Thoracic aorta (tissue), 2 donors: ENCODE measurements around the gene POLR3C. TPM values are rescaled to one million over a fixed set of nuclear protein-coding genes. Genes with fewer than 3 reads are reported as not detected.

Experiments used
- ATAC-seq: fragments of 150-250 bp; one replicate; pipeline ENCODE4 v1.8.0; 2017; ENCODE audit warnings: low read depth; ENCODE audit not compliant: insufficient number of reproducible peaks, low FRiP score
- DNase-seq: peaks from one replicate; pipeline ENCODE4 v3.0.0-alpha.2; 2020; ENCODE audit warnings: low spot score
- H3K27ac ChIP-seq, 2 donors: fragments of 200-600 bp; sonication (generic); 1 replicate in 1 of 2; 2 replicates in 1 of 2; pipeline ENCODE4 v1.5.1; 2016; ENCODE audit warnings: mild to moderate bottlenecking in 2 of 2, moderate library complexity in 2 of 2
- H3K27me3 ChIP-seq: fragments of 200-600 bp; sonication (generic); replicated peaks from 2 replicates; pipeline ENCODE4 v1.6.0; 2016; ENCODE audit warnings: mild to moderate bottlenecking; ENCODE audit not compliant: insufficient read depth
- H3K36me3 ChIP-seq: fragments of 200-600 bp; sonication (generic); one replicate; pipeline ENCODE4 v1.5.1; 2016
- H3K4me1 ChIP-seq, 2 donors: fragments of 200-600 bp; sonication (generic); 1 replicate in 1 of 2; 2 replicates in 1 of 2; pipeline versions ENCODE4 v1.5.1 to v1.6.0; 2016; ENCODE audit warnings: low read depth in 2 of 2, mild to moderate bottlenecking in 1 of 2; ENCODE audit not compliant: control insufficient read depth in 1 of 2
- H3K4me3 ChIP-seq: fragments of 200-600 bp; sonication (generic); 2 replicates; pipeline ENCODE4 v1.5.1; 2016; ENCODE audit warnings: mild to moderate bottlenecking
- H3K9me3 ChIP-seq: fragments of 200-600 bp; sonication (generic); 2 replicates; pipeline ENCODE4 v1.5.1; 2016
- total RNA-seq, 2 donors: library from RNA; depleted of rRNA; stranded (reverse); fragments of >200 nt; gene quantifications; one replicate each; pipeline versions ENCODE4 v1.1.0 to v1.2.3, GENCODE V29; 2016
- TF ChIP-seq, protein P1 (sequence below): fragments of 200-600 bp; sonication (generic); IDR thresholded peaks from one replicate; pipeline ENCODE4 v1.5.1; 2019; ENCODE audit warnings: antibody characterized with exemption

Gene POLR3C
- total RNA-seq, 2 donors from 2014 or later = 23.4 to 42.9 TPM

DNA sequence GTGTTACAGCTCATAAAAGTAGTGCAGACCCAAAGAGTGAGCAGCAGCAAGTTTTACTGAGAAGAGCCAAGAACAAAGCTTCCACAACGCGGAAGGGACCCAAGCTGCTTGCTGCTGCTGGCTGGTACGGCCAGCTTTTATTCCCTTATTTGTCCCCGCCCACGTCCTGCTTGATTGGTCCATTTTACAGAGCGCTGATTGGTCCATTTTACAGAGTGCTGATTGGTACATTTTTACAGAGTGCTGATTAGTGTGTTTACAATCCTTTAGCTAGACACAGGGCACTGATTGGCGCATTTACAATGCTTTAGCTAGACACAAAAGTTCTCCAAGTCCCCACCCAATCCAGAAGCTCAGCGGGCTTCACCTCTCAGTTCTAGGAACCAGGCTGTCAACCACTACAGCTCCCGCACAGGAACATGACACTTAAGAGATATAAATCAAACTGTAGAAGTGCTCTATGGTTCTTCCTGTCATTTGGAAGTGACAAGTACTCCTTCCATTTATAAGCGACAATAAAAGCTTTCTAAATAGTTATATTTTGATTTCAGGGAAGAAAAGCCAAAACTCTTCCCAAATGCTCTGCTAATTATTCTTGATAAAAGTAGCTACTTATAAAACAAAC lies 28.6 kb upstream of the POLR3C start:
- no peak for ATAC-seq
- TF ChIP-seq, protein P1, sequence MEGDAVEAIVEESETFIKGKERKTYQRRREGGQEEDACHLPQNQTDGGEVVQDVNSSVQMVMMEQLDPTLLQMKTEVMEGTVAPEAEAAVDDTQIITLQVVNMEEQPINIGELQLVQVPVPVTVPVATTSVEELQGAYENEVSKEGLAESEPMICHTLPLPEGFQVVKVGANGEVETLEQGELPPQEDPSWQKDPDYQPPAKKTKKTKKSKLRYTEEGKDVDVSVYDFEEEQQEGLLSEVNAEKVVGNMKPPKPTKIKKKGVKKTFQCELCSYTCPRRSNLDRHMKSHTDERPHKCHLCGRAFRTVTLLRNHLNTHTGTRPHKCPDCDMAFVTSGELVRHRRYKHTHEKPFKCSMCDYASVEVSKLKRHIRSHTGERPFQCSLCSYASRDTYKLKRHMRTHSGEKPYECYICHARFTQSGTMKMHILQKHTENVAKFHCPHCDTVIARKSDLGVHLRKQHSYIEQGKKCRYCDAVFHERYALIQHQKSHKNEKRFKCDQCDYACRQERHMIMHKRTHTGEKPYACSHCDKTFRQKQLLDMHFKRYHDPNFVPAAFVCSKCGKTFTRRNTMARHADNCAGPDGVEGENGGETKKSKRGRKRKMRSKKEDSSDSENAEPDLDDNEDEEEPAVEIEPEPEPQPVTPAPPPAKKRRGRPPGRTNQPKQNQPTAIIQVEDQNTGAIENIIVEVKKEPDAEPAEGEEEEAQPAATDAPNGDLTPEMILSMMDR = no peak
- H3K27ac ChIP-seq = no peak overlapping the region

DNA sequence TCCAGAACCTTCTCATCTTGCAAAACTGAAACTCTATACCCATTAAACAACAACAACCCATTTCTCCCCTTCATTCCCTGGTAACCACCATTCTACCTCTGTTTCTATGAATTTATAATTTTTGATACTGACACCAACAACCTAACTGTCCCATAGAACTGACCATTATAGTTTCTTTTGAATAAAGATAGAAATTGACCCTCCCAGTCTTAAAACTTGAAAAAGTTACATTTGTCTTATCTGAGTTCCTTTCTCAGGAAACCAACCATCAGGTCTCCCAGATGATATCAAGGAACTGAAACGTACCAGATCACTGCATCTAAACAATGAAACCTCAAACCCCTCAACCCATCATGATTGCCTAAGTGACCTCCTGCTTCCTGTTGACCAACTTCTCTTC lies 27.2 kb upstream of the POLR3C start:
- peaks cover 6% of the 10 kb centered on the region for H3K36me3 ChIP-seq
- TF ChIP-seq, protein P1 = no peak
- ATAC-seq (no peak), DNase-seq (no peak)
- H3K4me1 ChIP-seq = no peaks in the 10 kb centered on the region
- H3K4me3 ChIP-seq = no peak overlapping the region
- H3K27ac ChIP-seq = no peak overlapping the region
- no peaks in the 10 kb centered on the region for H3K27me3 ChIP-seq
- H3K9me3 ChIP-seq = peaks cover 3% of the 10 kb centered on the region

More for the DNA sequence above, 28.6 kb upstream of the POLR3C start:
- peaks cover 3% of the 10 kb centered on the region for H3K9me3 ChIP-seq
- no peak overlapping the region for H3K4me3 ChIP-seq
- no peaks in the 10 kb centered on the region for H3K27me3 ChIP-seq
- H3K36me3 ChIP-seq = peaks cover 6% of the 10 kb centered on the region
- no peak for DNase-seq
- H3K4me1 ChIP-seq = no peaks in the 10 kb centered on the region

GRCh38 chr1:145799806-145800205 lies 24.2 kb upstream of the POLR3C start:
- Histone ChIP-seq H3K4me3 (no peak overlapping the region), H3K4me1 (peaks cover 12 to 23% of the 10 kb centered on the region in 2 donors), H3K36me3 (no peaks in the 10 kb centered on the region), H3K27ac (no peak overlapping the region), H3K9me3 (peaks cover 3% of the 10 kb centered on the region), H3K27me3 (no peaks in the 10 kb centered on the region)
- DNase-seq (no peak), ATAC-seq (no peak)
- TF ChIP-seq, protein P1 = no peak

DNA sequence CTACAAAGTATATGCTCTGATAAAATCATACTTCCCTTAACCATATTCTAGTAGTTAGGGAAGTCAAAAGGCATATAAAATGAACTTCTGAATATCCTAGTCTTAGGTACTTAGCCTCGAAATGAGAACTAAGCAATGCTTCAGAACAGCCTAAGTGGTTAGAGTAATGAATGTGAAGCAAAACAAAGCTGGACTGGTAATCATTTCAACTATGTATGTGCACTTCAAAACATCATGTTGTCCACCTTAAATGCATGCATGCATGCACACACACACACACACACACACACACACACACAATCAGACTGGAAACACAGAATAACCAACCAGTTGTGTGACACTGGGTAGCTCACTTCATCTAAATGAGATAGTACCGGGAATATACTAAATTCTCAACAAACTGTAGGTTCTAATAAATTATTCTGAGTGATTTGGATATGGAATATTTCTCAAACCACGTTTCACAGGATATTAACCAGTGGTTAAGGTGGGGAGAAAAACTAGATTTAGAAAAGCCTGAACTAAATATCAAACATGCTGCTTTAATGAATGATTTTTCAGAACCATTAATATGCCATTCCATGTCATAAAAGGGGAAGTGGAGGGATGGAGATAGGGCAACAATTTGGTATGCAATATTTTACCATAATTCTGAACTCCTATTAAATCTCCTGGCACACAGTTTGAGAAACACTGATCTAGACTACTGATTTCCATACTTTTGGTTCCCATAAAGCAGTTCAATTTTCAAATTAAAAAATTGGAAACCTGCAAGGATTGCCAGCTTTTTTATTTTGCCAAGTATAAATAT lies 19.6 kb upstream of the POLR3C start:
- ATAC-seq (no peak), DNase-seq (no peak)
- TF ChIP-seq, protein P1 = no peak
- H3K9me3 ChIP-seq = no peaks in the 10 kb centered on the region
- H3K36me3 ChIP-seq = no peaks in the 10 kb centered on the region
- H3K4me3 ChIP-seq = no peak overlapping the region
- no peak overlapping the region for H3K27ac ChIP-seq
- H3K27me3 ChIP-seq = no peaks in the 10 kb centered on the region
- peaks cover 22 to 23% of the 10 kb centered on the region in 2 donors for H3K4me1 ChIP-seq

GRCh38 chr1:145805057-145805456 lies 18.9 kb upstream of the POLR3C start:
- H3K4me3 ChIP-seq = no peak overlapping the region
- TF ChIP-seq, protein P1 = no peak
- H3K36me3 ChIP-seq = no peaks in the 10 kb centered on the region
- H3K4me1 ChIP-seq = peaks cover 22 to 23% of the 10 kb centered on the region in 2 donors
- no peak for DNase-seq
- no peak for ATAC-seq
- H3K27ac ChIP-seq = no peak overlapping the region
- no peaks in the 10 kb centered on the region for H3K9me3 ChIP-seq
- no peaks in the 10 kb centered on the region for H3K27me3 ChIP-seq
